ENCODE results near the gene FMN1. TPM values are rescaled to one million over a fixed set of nuclear protein-coding genes. Genes with fewer than 3 reads are reported as not detected.

Gene FMN1
- total RNA-seq, 1 experiment from 2014 or later: 4.5 TPM

GRCh38 chr15:33157371-33158037 lies 37.0 kb downstream of the FMN1 start:
- Mint-ChIP-seq H3K27ac (no peak overlapping the region), H3K36me3 (no peaks in the 10 kb centered on the region), H3K4me3 (no peak overlapping the region), H3K9me3 (no peaks in the 10 kb centered on the region), H3K27me3 (ENCODE audit: low read depth) (no peaks in the 10 kb centered on the region), H3K4me1 (peaks cover 4% of the 10 kb centered on the region)
- CTCF ChIA-PET: no interaction called here
- DNase-seq (ENCODE audit: low spot score) (no peak), ATAC-seq (no peak)
- TF ChIP-seq TP53 (CRISPR knock-in tag; IDR thresholded peaks at IDR 0.05) (no peak), ETV6 (CRISPR knock-in tag; IDR thresholded peaks at IDR 0.05) (no peak), FOXK1 (CRISPR knock-in tag; IDR thresholded peaks at IDR 0.05) (no peak), ZNF317 (CRISPR knock-in tag; IDR thresholded peaks at IDR 0.05; ENCODE audit: borderline replicate concordance, low read depth) (no peak), ZNF512 (CRISPR knock-in tag; IDR thresholded peaks at IDR 0.05; ENCODE audit: borderline replicate concordance) (no peak), USF1 (CRISPR knock-in tag; IDR thresholded peaks at IDR 0.05) (no peak), CTCF (IDR thresholded peaks at IDR 0.05) (no peak), NR1H2 (CRISPR knock-in tag; IDR thresholded peaks at IDR 0.05) (no peak)
- POLR2A ChIA-PET: no interaction called here

- Mint-ChIP-seq H3K27ac (no peak overlapping the region), H3K4me1 (peaks cover 19% of the 10 kb centered on the region), H3K27me3 (ENCODE audit: low read depth) (no peaks in the 10 kb centered on the region), H3K9me3 (no peaks in the 10 kb centered on the region), H3K4me3 (no peak overlapping the region), H3K36me3 (no peaks in the 10 kb centered on the region)
- TF ChIP-seq ZNF317 (CRISPR knock-in tag; IDR thresholded peaks at IDR 0.05; ENCODE audit: borderline replicate concordance, low read depth) (no peak), ZNF281 (CRISPR knock-in tag; IDR thresholded peaks at IDR 0.05) (no peak), IRF2 (CRISPR knock-in tag; IDR thresholded peaks at IDR 0.05; ENCODE audit: borderline replicate concordance, low read depth) (no peak), ZNF396 (CRISPR knock-in tag; IDR thresholded peaks at IDR 0.05; ENCODE audit: borderline replicate concordance) (no peak), ZNF138 (CRISPR knock-in tag; conservative IDR thresholded peaks at IDR 0.05) (no peak), RORB (CRISPR knock-in tag; IDR thresholded peaks at IDR 0.05) (no peak), PREB (CRISPR knock-in tag; IDR thresholded peaks at IDR 0.05; ENCODE audit: borderline replicate concordance) (no peak), HMGA2 (CRISPR knock-in tag; IDR thresholded peaks at IDR 0.05) (no peak)
- ATAC-seq (no peak), DNase-seq (ENCODE audit: low spot score) (no peak)
- ChIA-PET CTCF (interaction anchor here (0.6 kb wide), 1 partner anchor 91 kb away, joined by 4 read pairs; no protein-coding TSS in a partner anchor), POLR2A (no interaction called here)
Observed at GRCh38 chr15:33155691-33156420, 38.7 kb downstream of the FMN1 start.
